Panc1 (cell line): Measurements from ENCODE around the gene PDE8B. TPM values are rescaled to one million over a fixed set of nuclear protein-coding genes. Genes with fewer than 3 reads are reported as not detected.

Experiments used
- ATAC-seq: fragments of 200-7000 bp; cut with Tn5 transposase; 2 replicates; pipeline ENCODE4 v1.9.1; 2020; ENCODE audit warnings: mild to moderate bottlenecking, moderate library complexity
- BruUV-seq: library from RNA; stranded (reverse); fragments of 400-500 nt; replicated peaks from 2 replicates; lab custom pipeline; 2021; lab: Mats Ljungman, UMichigan
- CTCF ChIA-PET: fragments of 300-600 bp; sonication (Branson Sonifier 250); formaldehyde crosslinking; loops from one replicate; lab custom pipeline; 2022; ENCODE audit warnings: antibody characterized with exemption; lab: Charles Lee
- POLR2A ChIA-PET: fragments of 300-600 bp; sonication (Branson Sonifier 250); formaldehyde crosslinking; loops from one replicate; lab custom pipeline; 2022; ENCODE audit warnings: antibody characterized with exemption; lab: Charles Lee
- DNase-seq: peaks from one replicate; pipeline ENCODE4 v3.0.0-alpha.2; 2010; ENCODE audit warnings: low read depth, low spot score
- H3K27ac ChIP-seq: 2 replicates; pipeline ENCODE4 v1.5.1; 2011; ENCODE audit warnings: mild to moderate bottlenecking, low read length, inconsistent platforms
- H3K27me3 ChIP-seq: fragments of 200-500 bp; sonication (Bioruptor generic); 2 replicates; pipeline ENCODE4 v1.6.0; 2014; ENCODE audit warnings: low read length, inconsistent platforms; ENCODE audit not compliant: control insufficient read depth, insufficient read depth
- H3K36me3 ChIP-seq: fragments of 200-500 bp; sonication (Bioruptor generic); 2 replicates; pipeline ENCODE4 v1.5.1; 2014; ENCODE audit warnings: inconsistent platforms, mild to moderate bottlenecking, low read length, moderate library complexity; ENCODE audit not compliant: control insufficient read depth, insufficient read depth
- H3K4me1 ChIP-seq: 2 replicates; pipeline ENCODE4 v1.5.1; 2011; ENCODE audit warnings: inconsistent platforms, mild to moderate bottlenecking, low read length, moderate library complexity; ENCODE audit not compliant: control insufficient read depth, insufficient read depth
- H3K4me3 ChIP-seq, 2 experiments: 2 replicates each; pipeline ENCODE4 v1.5.1; 2011 to 2012; ENCODE audit warnings: low read depth in 2 of 2, low read length in 2 of 2, mild to moderate bottlenecking in 2 of 2, inconsistent platforms in 1 of 2, moderate library complexity in 1 of 2
- H3K9me3 ChIP-seq: fragments of 200-500 bp; sonication (Bioruptor generic); 2 replicates; pipeline ENCODE4 v1.5.1; 2014; ENCODE audit warnings: low read depth, mild to moderate bottlenecking, inconsistent platforms, low read length, moderate library complexity; ENCODE audit not compliant: control insufficient read depth, insufficient read depth
- CTCF ChIP-seq: fragments of 450-650 bp; IDR thresholded peaks from 2 replicates; pipeline ENCODE4 v1.5.1; 2017; ENCODE audit warnings: mild to moderate bottlenecking
- POLR2AphosphoS5 ChIP-seq: IDR thresholded peaks from 2 replicates; pipeline ENCODE4 v1.6.1; 2012; ENCODE audit warnings: mild to moderate bottlenecking, low read depth, low read length, moderate library complexity
- REST ChIP-seq, 2 experiments: IDR thresholded peaks; 2 replicates each; pipeline ENCODE4 v1.6.1; 2011 to 2012; ENCODE audit warnings: low read depth in 2 of 2, control low read depth in 1 of 2, low read length in 1 of 2, mild to moderate bottlenecking in 1 of 2, moderate library complexity in 1 of 2; ENCODE audit not compliant: insufficient read depth in 1 of 2
- SIN3A ChIP-seq: IDR thresholded peaks from 2 replicates; pipeline ENCODE4 v1.6.1; 2012; ENCODE audit warnings: low read depth, mild to moderate bottlenecking, low read length, moderate library complexity, borderline replicate concordance; ENCODE audit not compliant: insufficient read depth
- TCF7L2 ChIP-seq: IDR thresholded peaks from 2 replicates; pipeline ENCODE4 v1.6.1; 2011; ENCODE audit warnings: mild to moderate bottlenecking, low read depth, low read length, inconsistent platforms
- in situ Hi-C: cut with HindIII; loops from 2 replicates; pipeline ENCODE4 v1.10.0; 2016; ENCODE audit warnings: low sequenced_read_pairs, low pct_unique_long_range_greater_than_20kb
- intact Hi-C: fragments of 100-400 bp; cut with micrococcal nuclease; formaldehyde crosslinking; loops from one replicate; pipeline ENCODE4 v1.10.0; 2022; ENCODE audit not compliant: unreplicated experiment
- total RNA-seq: library from RNA; stranded (reverse); gene quantifications from one replicate; pipeline ENCODE4 v1.2.1, GENCODE V29; 2021; ENCODE audit not compliant: unreplicated experiment

The PDE8B gene
- total RNA-seq, 1 experiment from 2014 or later: 0.62 TPM

- intact Hi-C loops (no loop called here), in situ Hi-C loops (no loop called here)
- Histone ChIP-seq H3K36me3 (no peaks in the 10 kb centered on the region; the same call in 1 of the 2 replicates), H3K4me1 (no peaks in the 10 kb centered on the region; the same call in 1 of the 2 replicates), H3K27me3 (peaks cover 44% of the 10 kb centered on the region), H3K27ac (no peak overlapping the region), H3K9me3 (no peaks in the 10 kb centered on the region), H3K4me3 (no peak overlapping the region)
- ChIA-PET POLR2A (interaction anchor here (0.6 kb wide), 1 partner anchor 127 kb away, joined by 3 read pairs; no protein-coding TSS in a partner anchor), CTCF (no interaction called here)
- DNase-seq (no peak), ATAC-seq (no peak)
- no peak for TF ChIP-seq POLR2AphosphoS5
- no TSS peak for BruUV-seq
Observed at GRCh38 chr5:77213601-77214000, 3.1 kb downstream of the PDE8B start.

- ATAC-seq: no peak
- H3K27me3 ChIP-seq: peaks cover 38% of the 10 kb centered on the region
- POLR2A ChIA-PET: no interaction called here
Observed at GRCh38 chr5:77214151-77214550, 3.7 kb downstream of the PDE8B start.

More at GRCh38 chr5:77214151-77214550, 3.7 kb downstream of the PDE8B start:
- TF ChIP-seq SIN3A (no peak), REST (IDR thresholded peaks at IDR 0.05; ENCODE audit: insufficient read depth in 1 of 2, low read depth in 2 of 2, low read length in 1 of 2) (no peak), CTCF (no peak), POLR2AphosphoS5 (no peak), TCF7L2 (no peak)
- H3K4me1 ChIP-seq: no peaks in the 10 kb centered on the region; the same call in 1 of the 2 replicates
- intact Hi-C loops: no loop called here
- in situ Hi-C loops: no loop called here
- no peak for DNase-seq
- H3K9me3 ChIP-seq: no peaks in the 10 kb centered on the region
- CTCF ChIA-PET: no interaction called here
- no TSS peak for BruUV-seq
- H3K4me3 ChIP-seq: no peak overlapping the region
- no peak overlapping the region for H3K27ac ChIP-seq
- H3K36me3 ChIP-seq: no peaks in the 10 kb centered on the region; the same call in 1 of the 2 replicates
